Lower lobe of right lung (tissue), 2 donors: ENCODE measurements around the gene ARFRP1. TPM values are rescaled to one million over a fixed set of nuclear protein-coding genes. Genes with fewer than 3 reads are reported as not detected.

ENCODE experiments used
- ATAC-seq, 2 donors: fragments of 200-7000 bp; cut with Tn5 transposase; one replicate each; pipeline ENCODE4 v1.9.1; 2020 to 2022; ENCODE audit warnings: mild to moderate bottlenecking in 2 of 2, moderate library complexity in 2 of 2
- DNase-seq: peaks from one replicate; pipeline ENCODE4 v3.0.0-alpha.2; 2020
- H3K27ac ChIP-seq: fragments of 200-600 bp; one replicate; pipeline ENCODE4 v1.8.0; 2022
- H3K27me3 ChIP-seq: fragments of 200-600 bp; one replicate; pipeline ENCODE4 v1.8.0; 2022; ENCODE audit warnings: low read depth
- H3K36me3 ChIP-seq: fragments of 200-600 bp; one replicate; pipeline ENCODE4 v1.8.0; 2022; ENCODE audit warnings: mild to moderate bottlenecking
- H3K4me1 ChIP-seq: fragments of 200-600 bp; one replicate; pipeline ENCODE4 v1.8.0; 2022
- H3K4me3 ChIP-seq: fragments of 200-600 bp; one replicate; pipeline ENCODE4 v1.8.0; 2022; ENCODE audit warnings: mild to moderate bottlenecking
- H3K9me3 ChIP-seq: fragments of 200-600 bp; one replicate; pipeline ENCODE4 v1.8.0; 2022
- CTCF ChIP-seq: fragments of 200-600 bp; IDR thresholded peaks from one replicate; pipeline ENCODE4 v1.8.0; 2022; ENCODE audit warnings: antibody characterized with exemption, mild to moderate bottlenecking
- intact Hi-C: fragments of 100-400 bp; cut with DNase I; formaldehyde crosslinking; loops from one replicate; pipeline ENCODE4 v1.11.0; 2022
- total RNA-seq: library from RNA; stranded (reverse); fragmentation: NEBNext Ultra II Directional; extraction: Animal tissue kit (Norgen Biotek cat#: 25700); gene quantifications from one replicate; pipeline ENCODE4 v1.2.1, GENCODE V29; 2021
- donor health status: DM: no; HTN: yes; CAD: no; lungs with severe emphysema.

ARFRP1 gene
- total RNA-seq, 1 donor from 2014 or later, result 44.3 TPM

- no peaks in the 10 kb centered on the region for H3K36me3 ChIP-seq
- no peaks in the 10 kb centered on the region for H3K9me3 ChIP-seq
- no peak for TF ChIP-seq CTCF
- H3K4me1 ChIP-seq, result peaks cover 61% of the 10 kb centered on the region
- H3K27ac ChIP-seq, result peak overlapping the region; percentile 93
- H3K27me3 ChIP-seq, result no peaks in the 10 kb centered on the region
- DNase-seq (no peak), ATAC-seq (no peak)
- intact Hi-C loops, result no loop called here
- peak overlapping the region; percentile 2 for H3K4me3 ChIP-seq
Observed at GRCh38 chr20:63686094-63686491, 21.7 kb downstream of the ARFRP1 start.

GRCh38 chr20:63685269-63686026 is 22.3 kb downstream of the ARFRP1 start:
- peaks cover 61% of the 10 kb centered on the region for H3K4me1 ChIP-seq
- DNase-seq, result no peak
- intact Hi-C loops, result no loop called here

GRCh38 chr20:63682384-63683139 is 25.2 kb downstream of the ARFRP1 start:
- no peaks in the 10 kb centered on the region for H3K27me3 ChIP-seq
- H3K9me3 ChIP-seq, result no peaks in the 10 kb centered on the region
- H3K4me3 ChIP-seq, result no peak overlapping the region
- H3K4me1 ChIP-seq, result peaks cover 44% of the 10 kb centered on the region
- no peak for TF ChIP-seq CTCF
- DNase-seq (no peak), ATAC-seq (peak; percentile 68 to 73)
- peaks cover 24% of the 10 kb centered on the region for H3K36me3 ChIP-seq
- intact Hi-C loops, result no loop called here
- H3K27ac ChIP-seq, result peak overlapping the region; percentile 72

More at GRCh38 chr20:63685269-63686026, 22.3 kb downstream of the ARFRP1 start:
- ATAC-seq, result no peak
- H3K9me3 ChIP-seq, result no peaks in the 10 kb centered on the region
- peak overlapping the region; percentile 93 for H3K27ac ChIP-seq
- H3K27me3 ChIP-seq, result no peaks in the 10 kb centered on the region
- no peak overlapping the region for H3K4me3 ChIP-seq
- no peak for TF ChIP-seq CTCF
- H3K36me3 ChIP-seq, result peaks cover 2% of the 10 kb centered on the region

GRCh38 chr20:63681609-63682142 is 26.1 kb downstream of the ARFRP1 start:
- intact Hi-C loops, result no loop called here
- no peak for DNase-seq
- TF ChIP-seq CTCF, result no peak
- H3K9me3 ChIP-seq, result no peaks in the 10 kb centered on the region
- peaks cover 35% of the 10 kb centered on the region for H3K4me1 ChIP-seq
- no peak overlapping the region for H3K4me3 ChIP-seq
- no peaks in the 10 kb centered on the region for H3K27me3 ChIP-seq
- no peak for ATAC-seq
- H3K27ac ChIP-seq, result peak overlapping the region; percentile 72
- H3K36me3 ChIP-seq, result peaks cover 30% of the 10 kb centered on the region

- Histone ChIP-seq H3K4me1 (peaks cover 29% of the 10 kb centered on the region), H3K4me3 (no peak overlapping the region), H3K27ac (no peak overlapping the region), H3K36me3 (peaks cover 35% of the 10 kb centered on the region), H3K27me3 (no peaks in the 10 kb centered on the region), H3K9me3 (no peaks in the 10 kb centered on the region)
- ATAC-seq (no peak), DNase-seq (no peak)
- no peak for TF ChIP-seq CTCF
- intact Hi-C loops, result no loop called here
Observed at GRCh38 chr20:63680857-63681608, 26.7 kb downstream of the ARFRP1 start.
